ENCODE measurements around the gene ATP5F1D. TPM values are rescaled to one million over a fixed set of nuclear protein-coding genes. Genes with fewer than 3 reads are reported as not detected.
"Not testable (repeated sequence)": the region's sequence is repeated elsewhere in the genome, so short reads cannot be mapped to it uniquely, and the experiment has no call there.

Gene ATP5F1D
- total and polyA plus RNA-seq, 4 donors: 17.4 to 219 (median 144) TPM

DNA sequence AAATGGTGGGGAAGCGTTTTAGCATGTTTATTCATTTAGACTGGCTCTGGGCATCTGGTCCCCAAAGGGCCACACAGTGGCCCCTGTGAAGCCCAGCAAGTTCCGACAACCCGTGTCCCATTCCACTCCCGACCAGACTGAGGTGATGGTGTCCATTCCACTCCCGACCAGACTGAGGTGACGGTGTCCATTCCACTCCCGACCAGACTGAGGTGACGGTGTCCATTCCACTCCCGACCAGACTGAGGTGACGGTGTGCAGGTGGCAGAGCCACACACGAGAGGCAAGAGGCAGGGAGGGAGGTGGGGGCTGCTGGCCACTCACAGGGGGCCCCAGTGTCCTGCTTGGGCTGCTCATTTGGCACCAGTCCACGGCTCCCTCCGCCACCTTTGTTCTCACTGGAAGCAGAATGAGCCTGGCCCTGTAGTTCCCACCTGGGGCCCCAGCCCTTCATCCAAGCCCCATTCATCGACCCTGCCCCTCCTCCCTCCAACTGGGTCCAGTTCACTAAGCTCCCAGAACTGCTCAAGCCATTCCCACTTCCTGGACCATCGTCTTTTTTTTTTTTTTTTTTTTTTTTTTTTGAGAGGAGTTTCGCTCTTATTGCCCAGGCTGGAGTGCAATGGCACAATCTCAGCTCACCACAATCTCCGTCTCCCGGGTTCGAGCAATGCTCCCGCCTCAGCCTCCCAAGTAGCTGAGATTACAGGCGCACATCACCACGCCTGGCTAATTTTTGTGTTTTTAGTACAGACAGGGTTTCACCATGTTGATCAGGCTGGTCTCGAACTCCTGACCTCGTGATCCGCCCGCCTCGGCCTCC, 4.9 kb downstream of the ATP5F1D start:
- Histone ChIP-seq H3K4me1 (ENCODE audit: control insufficient read depth, insufficient read depth, low read length) (peaks cover 66% of the 10 kb centered on the region), H3K27ac (ENCODE audit: low read depth, low read length) (peak overlapping the region; percentile 15), H3K36me3 (ENCODE audit: control insufficient read depth, insufficient read depth, low read length) (peaks cover 48% of the 10 kb centered on the region)
- WGBS (ENCODE audit: insufficient coverage): 60% methylated on average over 15 of the region's 27 CpGs
- not testable (repeated sequence) for H3K9me3 ChIP-seq (ENCODE audit: control insufficient read depth, insufficient read depth, low read length); H3K4me3 ChIP-seq (ENCODE audit: low read depth, low read length); H3K27me3 ChIP-seq (ENCODE audit: control insufficient read depth, insufficient read depth, low read length)
- DNase-seq (ENCODE audit: low read depth in 4 of 6, low spot score in 6 of 6): peak in 1 of 6 donors; percentile 43

- H3K27me3 ChIP-seq (ENCODE audit: control insufficient read depth, insufficient read depth, low read length): no peaks in the 10 kb centered on the region
- peaks cover 57% of the 10 kb centered on the region for H3K36me3 ChIP-seq (ENCODE audit: control insufficient read depth, insufficient read depth, low read length)
- DNase-seq (ENCODE audit: low read depth in 4 of 6, low spot score in 6 of 6): no peak
- 82% methylated on average over 6 of the region's 8 CpGs for WGBS (ENCODE audit: insufficient coverage)
- H3K4me1 ChIP-seq (ENCODE audit: control insufficient read depth, insufficient read depth, low read length): peaks cover 69% of the 10 kb centered on the region
- peak overlapping the region; percentile 95 for H3K27ac ChIP-seq (ENCODE audit: low read depth, low read length)
- peak overlapping the region; percentile 75 for H3K4me3 ChIP-seq (ENCODE audit: low read depth, low read length)
- no peaks in the 10 kb centered on the region for H3K9me3 ChIP-seq (ENCODE audit: control insufficient read depth, insufficient read depth, low read length)
Observed at GRCh38 chr19:1247748-1248138, 6.2 kb downstream of the ATP5F1D start.

- peak within 1 kb of the TSS; percentile 95 for H3K27ac ChIP-seq (ENCODE audit: low read depth, low read length)
- no peaks in the 10 kb centered on the region for H3K27me3 ChIP-seq (ENCODE audit: control insufficient read depth, insufficient read depth, low read length)
- H3K36me3 ChIP-seq (ENCODE audit: control insufficient read depth, insufficient read depth, low read length): peaks cover 62% of the 10 kb centered on the region
- H3K9me3 ChIP-seq (ENCODE audit: control insufficient read depth, insufficient read depth, low read length): no peaks in the 10 kb centered on the region
- H3K4me3 ChIP-seq (ENCODE audit: low read depth, low read length): peak within 1 kb of the TSS; percentile 75
- H3K4me1 ChIP-seq (ENCODE audit: control insufficient read depth, insufficient read depth, low read length): peaks cover 69% of the 10 kb centered on the region
- WGBS (ENCODE audit: insufficient coverage): 5% methylated on average over 52 of the region's 60 CpGs
- DNase-seq (ENCODE audit: low read depth in 4 of 6, low spot score in 6 of 6): peak in 2 of 6 donors; percentile 79 to 90
Observed at GRCh38 chr19:1248139-1248785, 6.7 kb downstream of the ATP5F1D start, which contains the start of gene MIDN. MIDN (plus strand) TSS chr19:1248583; CDS start chr19:1250297, 1,714 bp downstream.

DNA sequence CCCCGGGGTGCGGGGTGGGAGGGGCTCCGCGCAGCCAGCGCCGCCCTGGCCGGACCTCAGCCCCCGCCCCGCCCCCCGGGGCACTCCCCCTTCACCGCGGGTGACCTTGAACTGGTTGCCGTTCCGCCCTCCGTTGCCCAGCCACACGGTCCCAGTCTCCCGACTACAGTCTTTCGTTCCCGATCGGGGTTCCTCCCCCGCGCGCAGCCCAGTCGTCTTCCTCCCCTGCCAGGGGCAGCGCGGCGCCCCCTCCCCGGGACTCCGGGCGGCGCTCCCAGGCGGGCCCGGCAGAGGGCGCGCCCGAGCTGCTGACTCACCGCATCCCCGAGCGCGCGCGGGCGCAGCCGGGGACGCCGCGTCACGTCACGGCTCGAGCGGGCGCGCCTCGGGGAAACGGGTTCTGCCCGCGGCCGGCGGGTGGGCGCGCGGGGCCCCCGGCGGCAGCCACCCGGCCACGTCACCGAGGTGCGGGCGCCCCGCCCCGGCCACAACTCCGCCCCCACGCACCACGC, 7.3 kb downstream of the ATP5F1D start:
- DNase-seq (ENCODE audit: low read depth in 4 of 6, low spot score in 6 of 6): peak in 4 of 6 donors; percentile 75 to 95 (median 87)
- H3K4me1 ChIP-seq (ENCODE audit: control insufficient read depth, insufficient read depth, low read length): peaks cover 69% of the 10 kb centered on the region
- WGBS (ENCODE audit: insufficient coverage): under 1% methylated on average over 69 of the region's 74 CpGs
- peak overlapping the region; percentile 95 for H3K27ac ChIP-seq (ENCODE audit: low read depth, low read length)
- peaks cover 63% of the 10 kb centered on the region for H3K36me3 ChIP-seq (ENCODE audit: control insufficient read depth, insufficient read depth, low read length)
- H3K4me3 ChIP-seq (ENCODE audit: low read depth, low read length): peak overlapping the region; percentile 75
- no peaks in the 10 kb centered on the region for H3K9me3 ChIP-seq (ENCODE audit: control insufficient read depth, insufficient read depth, low read length)
- no peaks in the 10 kb centered on the region for H3K27me3 ChIP-seq (ENCODE audit: control insufficient read depth, insufficient read depth, low read length)

GRCh38 chr19:1249298-1249989, 7.9 kb downstream of the ATP5F1D start:
- WGBS (ENCODE audit: insufficient coverage): under 1% methylated on average over 87 of the region's 102 CpGs
- no peaks in the 10 kb centered on the region for H3K27me3 ChIP-seq (ENCODE audit: control insufficient read depth, insufficient read depth, low read length)
- H3K4me1 ChIP-seq (ENCODE audit: control insufficient read depth, insufficient read depth, low read length): peaks cover 68% of the 10 kb centered on the region
- H3K27ac ChIP-seq (ENCODE audit: low read depth, low read length): peak overlapping the region; percentile 84
- H3K36me3 ChIP-seq (ENCODE audit: control insufficient read depth, insufficient read depth, low read length): peaks cover 63% of the 10 kb centered on the region
- H3K4me3 ChIP-seq (ENCODE audit: low read depth, low read length): peak overlapping the region; percentile 74
- DNase-seq (ENCODE audit: low read depth in 4 of 6, low spot score in 6 of 6): peak in 5 of 6 donors; percentile 91 to 99 (median 95)
- no peaks in the 10 kb centered on the region for H3K9me3 ChIP-seq (ENCODE audit: control insufficient read depth, insufficient read depth, low read length)

DNA sequence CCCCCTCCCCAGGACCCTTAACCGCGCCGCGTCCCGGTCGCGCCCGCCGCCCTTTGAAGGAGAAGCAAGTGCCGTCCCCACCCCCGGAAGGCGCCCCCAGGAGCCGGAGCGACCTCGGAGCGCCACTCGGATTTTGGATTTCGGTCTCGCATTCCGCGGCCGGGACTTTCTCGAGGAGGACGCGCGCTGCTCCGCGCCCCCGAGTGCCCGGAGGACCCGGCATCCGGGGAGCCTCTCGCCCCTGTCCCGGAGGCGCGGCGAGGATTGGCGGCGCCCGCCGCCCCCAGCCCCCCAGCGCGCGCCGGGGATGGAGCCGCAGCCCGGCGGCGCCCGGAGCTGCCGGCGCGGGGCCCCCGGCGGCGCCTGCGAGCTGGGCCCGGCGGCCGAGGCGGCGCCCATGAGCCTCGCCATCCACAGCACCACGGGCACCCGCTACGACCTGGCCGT, 8.5 kb downstream of the ATP5F1D start:
- no peak for DNase-seq (ENCODE audit: low read depth in 4 of 6, low spot score in 6 of 6)
- H3K4me3 ChIP-seq (ENCODE audit: low read depth, low read length): peak overlapping the region; percentile 74
- WGBS (ENCODE audit: insufficient coverage): 0% methylated on average over 67 of the region's 67 CpGs
- H3K27me3 ChIP-seq (ENCODE audit: control insufficient read depth, insufficient read depth, low read length): no peaks in the 10 kb centered on the region
- H3K36me3 ChIP-seq (ENCODE audit: control insufficient read depth, insufficient read depth, low read length): peaks cover 63% of the 10 kb centered on the region
- H3K9me3 ChIP-seq (ENCODE audit: control insufficient read depth, insufficient read depth, low read length): no peaks in the 10 kb centered on the region
- peak overlapping the region; percentile 81 for H3K27ac ChIP-seq (ENCODE audit: low read depth, low read length)
- H3K4me1 ChIP-seq (ENCODE audit: control insufficient read depth, insufficient read depth, low read length): peaks cover 68% of the 10 kb centered on the region

- Histone ChIP-seq H3K9me3 (ENCODE audit: control insufficient read depth, insufficient read depth, low read length) (no peaks in the 10 kb centered on the region), H3K4me3 (ENCODE audit: low read depth, low read length) (peak overlapping the region; percentile 62), H3K27me3 (ENCODE audit: control insufficient read depth, insufficient read depth, low read length) (no peaks in the 10 kb centered on the region), H3K36me3 (ENCODE audit: control insufficient read depth, insufficient read depth, low read length) (peaks cover 63% of the 10 kb centered on the region), H3K4me1 (ENCODE audit: control insufficient read depth, insufficient read depth, low read length) (peaks cover 68% of the 10 kb centered on the region), H3K27ac (ENCODE audit: low read depth, low read length) (peak overlapping the region; percentile 91)
- DNase-seq (ENCODE audit: low read depth in 4 of 6, low spot score in 6 of 6): peak in 3 of 6 donors; percentile 66 to 93 (median 92)
- WGBS (ENCODE audit: insufficient coverage): under 1% methylated on average over 79 of the region's 90 CpGs
Observed at GRCh38 chr19:1250437-1251260, 9.1 kb downstream of the ATP5F1D start.

- peak in 2 of 6 donors; percentile 77 for DNase-seq (ENCODE audit: low read depth in 4 of 6, low spot score in 6 of 6)
- H3K4me1 ChIP-seq (ENCODE audit: control insufficient read depth, insufficient read depth, low read length): peaks cover 69% of the 10 kb centered on the region
- H3K27ac ChIP-seq (ENCODE audit: low read depth, low read length): peak overlapping the region; percentile 91
Observed at GRCh38 chr19:1251330-1252220, 10.0 kb downstream of the ATP5F1D start.

More at GRCh38 chr19:1251330-1252220, 10.0 kb downstream of the ATP5F1D start:
- Histone ChIP-seq H3K36me3 (ENCODE audit: control insufficient read depth, insufficient read depth, low read length) (peaks cover 64% of the 10 kb centered on the region), H3K27me3 (ENCODE audit: control insufficient read depth, insufficient read depth, low read length) (no peaks in the 10 kb centered on the region), H3K4me3 (ENCODE audit: low read depth, low read length) (peak overlapping the region; percentile 62), H3K9me3 (ENCODE audit: control insufficient read depth, insufficient read depth, low read length) (no peaks in the 10 kb centered on the region)
- WGBS (ENCODE audit: insufficient coverage): 3% methylated on average over 29 of the region's 41 CpGs
